Large intestine (tissue), 3 donors: ENCODE measurements around the gene SCPEP1. TPM values are rescaled to one million over a fixed set of nuclear protein-coding genes. Genes with fewer than 3 reads are reported as not detected.

Experiments used
- DNase-seq, 2 donors: peaks; one replicate each; pipeline versions ENCODE4 v3.0.0 to v3.0.0-alpha.2; 2013
- H3K27ac ChIP-seq: one replicate; pipeline ENCODE4 v1.5.1; 2013; ENCODE audit warnings: low read length
- H3K27me3 ChIP-seq: 2 replicates; pipeline ENCODE4 v1.6.1; 2013; ENCODE audit warnings: low read length; ENCODE audit not compliant: control insufficient read depth, insufficient read depth
- H3K36me3 ChIP-seq: 2 replicates; pipeline ENCODE4 v1.6.1; 2013; ENCODE audit warnings: low read length; ENCODE audit not compliant: control insufficient read depth, insufficient read depth
- H3K4me1 ChIP-seq: one replicate; pipeline ENCODE4 v1.6.1; 2013; ENCODE audit warnings: low read length; ENCODE audit not compliant: control insufficient read depth, insufficient read depth
- H3K4me3 ChIP-seq: one replicate; pipeline ENCODE4 v1.5.1; 2013; ENCODE audit warnings: low read length
- H3K9me3 ChIP-seq: one replicate; pipeline ENCODE4 v1.6.1; 2013; ENCODE audit warnings: mild to moderate bottlenecking, low read depth, low read length, moderate library complexity; ENCODE audit not compliant: control insufficient read depth
- WGBS: methylation state at CpG from one replicate; pipeline ENCODE4 v1.1.5; 2013; ENCODE audit warnings: low lambda C conversion rate; ENCODE audit not compliant: insufficient coverage; 5-methylcytosine and 5-hydroxymethylcytosine counted together
- polyA plus RNA-seq: library from polyadenylated mRNA; unstranded; fragments of 120-200 nt; gene quantifications from one replicate; pipeline ENCODE4 v1.2.1, GENCODE V29; 2013

SCPEP1 gene
- polyA plus RNA-seq, 1 donor, result 323 TPM

- Histone ChIP-seq H3K36me3 (peaks cover 8% of the 10 kb centered on the region), H3K9me3 (no peaks in the 10 kb centered on the region), H3K4me3 (no peak overlapping the region), H3K27ac (no peak overlapping the region), H3K27me3 (no peaks in the 10 kb centered on the region), H3K4me1 (no peaks in the 10 kb centered on the region)
- no CpG with 5 or more reads among the region's 7 CpGs for WGBS
- DNase-seq, result no peak
Observed at GRCh38 chr17:57011491-57012015, 33.6 kb downstream of the SCPEP1 start.

GRCh38 chr17:57016071-57016763 lies 38.3 kb downstream of the SCPEP1 start:
- no peaks in the 10 kb centered on the region for H3K27me3 ChIP-seq
- H3K36me3 ChIP-seq, result no peaks in the 10 kb centered on the region
- no peak overlapping the region for H3K27ac ChIP-seq
- no peak overlapping the region for H3K4me3 ChIP-seq
- H3K9me3 ChIP-seq, result no peaks in the 10 kb centered on the region
- DNase-seq, result no peak
- no peaks in the 10 kb centered on the region for H3K4me1 ChIP-seq
- 87% methylated on average over 2 of the region's 6 CpGs for WGBS

GRCh38 chr17:57016764-57017116 lies 38.8 kb downstream of the SCPEP1 start:
- Histone ChIP-seq H3K36me3 (no peaks in the 10 kb centered on the region), H3K4me1 (no peaks in the 10 kb centered on the region), H3K4me3 (no peak overlapping the region), H3K27ac (no peak overlapping the region), H3K27me3 (no peaks in the 10 kb centered on the region), H3K9me3 (no peaks in the 10 kb centered on the region)
- DNase-seq, result no peak
- WGBS, result no CpG with 5 or more reads among the region's 3 CpGs

- Histone ChIP-seq H3K27ac (no peak overlapping the region), H3K9me3 (no peaks in the 10 kb centered on the region), H3K4me3 (no peak overlapping the region), H3K27me3 (no peaks in the 10 kb centered on the region), H3K36me3 (no peaks in the 10 kb centered on the region), H3K4me1 (no peaks in the 10 kb centered on the region)
- DNase-seq, result no peak
- WGBS, result no CpG with 5 or more reads among the region's 4 CpGs
Observed at GRCh38 chr17:57017625-57018024, 39.7 kb downstream of the SCPEP1 start.

- Histone ChIP-seq H3K36me3 (no peaks in the 10 kb centered on the region), H3K4me1 (no peaks in the 10 kb centered on the region), H3K27ac (no peak overlapping the region), H3K9me3 (no peaks in the 10 kb centered on the region), H3K4me3 (no peak overlapping the region), H3K27me3 (no peaks in the 10 kb centered on the region)
- no CpG with 5 or more reads among the region's 3 CpGs for WGBS
- no peak for DNase-seq
Observed at GRCh38 chr17:57020208-57020607, 42.3 kb downstream of the SCPEP1 start.

- H3K27ac ChIP-seq, result no peak overlapping the region
- no peaks in the 10 kb centered on the region for H3K4me1 ChIP-seq
- H3K27me3 ChIP-seq, result no peaks in the 10 kb centered on the region
- H3K4me3 ChIP-seq, result no peak overlapping the region
- no peaks in the 10 kb centered on the region for H3K9me3 ChIP-seq
- no peaks in the 10 kb centered on the region for H3K36me3 ChIP-seq
- DNase-seq, result no peak
- no CpG with 5 or more reads among the region's 4 CpGs for WGBS
Observed at GRCh38 chr17:57021226-57021940, 43.5 kb downstream of the SCPEP1 start.

GRCh38 chr17:57025876-57026275 lies 47.9 kb downstream of the SCPEP1 start:
- Histone ChIP-seq H3K9me3 (no peaks in the 10 kb centered on the region), H3K27ac (no peak overlapping the region), H3K4me1 (no peaks in the 10 kb centered on the region), H3K4me3 (no peak overlapping the region), H3K27me3 (no peaks in the 10 kb centered on the region), H3K36me3 (no peaks in the 10 kb centered on the region)
- 88% methylated on average over 1 of the region's 1 CpG for WGBS
- no peak for DNase-seq

- H3K27me3 ChIP-seq, result no peaks in the 10 kb centered on the region
- no peak for DNase-seq
- H3K36me3 ChIP-seq, result no peaks in the 10 kb centered on the region
- no peaks in the 10 kb centered on the region for H3K4me1 ChIP-seq
- H3K9me3 ChIP-seq, result no peaks in the 10 kb centered on the region
- no peak overlapping the region for H3K27ac ChIP-seq
- WGBS, result no CpG with 5 or more reads among the region's 1 CpG
- no peak overlapping the region for H3K4me3 ChIP-seq
Observed at GRCh38 chr17:57027852-57028251, 49.9 kb downstream of the SCPEP1 start.

GRCh38 chr17:57032343-57032742 lies 54.4 kb downstream of the SCPEP1 start:
- DNase-seq, result no peak
- H3K36me3 ChIP-seq, result no peaks in the 10 kb centered on the region
- H3K27me3 ChIP-seq, result no peaks in the 10 kb centered on the region
- WGBS, result 80% methylated on average over 2 of the region's 8 CpGs
- no peak overlapping the region for H3K27ac ChIP-seq
- H3K4me3 ChIP-seq, result no peak overlapping the region
- H3K4me1 ChIP-seq, result peaks cover 30% of the 10 kb centered on the region
- H3K9me3 ChIP-seq, result no peaks in the 10 kb centered on the region

GRCh38 chr17:57033296-57033695 lies 55.4 kb downstream of the SCPEP1 start:
- H3K27ac ChIP-seq, result no peak overlapping the region
- H3K36me3 ChIP-seq, result no peaks in the 10 kb centered on the region
- DNase-seq, result peak in 1 of 2 donors; percentile 52
- H3K4me3 ChIP-seq, result no peak overlapping the region
- peaks cover 30% of the 10 kb centered on the region for H3K4me1 ChIP-seq
- WGBS, result no CpG with 5 or more reads among the region's 3 CpGs
- H3K9me3 ChIP-seq, result no peaks in the 10 kb centered on the region
- H3K27me3 ChIP-seq, result no peaks in the 10 kb centered on the region
